Omental fat pad (tissue), 4 donors: ENCODE results near the gene SERPINB10. TPM values are rescaled to one million over a fixed set of nuclear protein-coding genes. Genes with fewer than 3 reads are reported as not detected.

ENCODE experiments used
- ATAC-seq: fragments of 150-250 bp; one replicate; pipeline ENCODE4 v1.9.1; 2016; ENCODE audit warnings: mild to moderate bottlenecking, moderate library complexity; ENCODE audit not compliant: low FRiP score
- DNase-seq: peaks from one replicate; pipeline ENCODE4 v3.0.0-alpha.2; 2019; ENCODE audit warnings: low spot score
- total RNA-seq, 4 donors: library from RNA; depleted of rRNA; stranded (reverse); fragments of >200 nt; gene quantifications; one replicate each; pipeline ENCODE4 v1.1.0, GENCODE V29; 2016
- TF ChIP-seq, protein P1 (sequence below), 3 donors: fragments of 450-650 bp; IDR thresholded peaks; one replicate each; pipeline ENCODE4 v1.5.1; 2016 to 2017; ENCODE audit warnings: antibody characterized with exemption in 3 of 3, mild to moderate bottlenecking in 3 of 3, moderate library complexity in 2 of 3

The SERPINB10 gene
- total RNA-seq, 4 donors from 2014 or later: 0.31 to 1.7 (median 0.72) TPM; not detected in 1

GRCh38 chr18:63903851-63904570 lies 3.7 kb upstream of the SERPINB10 start:
- TF ChIP-seq, protein P1, sequence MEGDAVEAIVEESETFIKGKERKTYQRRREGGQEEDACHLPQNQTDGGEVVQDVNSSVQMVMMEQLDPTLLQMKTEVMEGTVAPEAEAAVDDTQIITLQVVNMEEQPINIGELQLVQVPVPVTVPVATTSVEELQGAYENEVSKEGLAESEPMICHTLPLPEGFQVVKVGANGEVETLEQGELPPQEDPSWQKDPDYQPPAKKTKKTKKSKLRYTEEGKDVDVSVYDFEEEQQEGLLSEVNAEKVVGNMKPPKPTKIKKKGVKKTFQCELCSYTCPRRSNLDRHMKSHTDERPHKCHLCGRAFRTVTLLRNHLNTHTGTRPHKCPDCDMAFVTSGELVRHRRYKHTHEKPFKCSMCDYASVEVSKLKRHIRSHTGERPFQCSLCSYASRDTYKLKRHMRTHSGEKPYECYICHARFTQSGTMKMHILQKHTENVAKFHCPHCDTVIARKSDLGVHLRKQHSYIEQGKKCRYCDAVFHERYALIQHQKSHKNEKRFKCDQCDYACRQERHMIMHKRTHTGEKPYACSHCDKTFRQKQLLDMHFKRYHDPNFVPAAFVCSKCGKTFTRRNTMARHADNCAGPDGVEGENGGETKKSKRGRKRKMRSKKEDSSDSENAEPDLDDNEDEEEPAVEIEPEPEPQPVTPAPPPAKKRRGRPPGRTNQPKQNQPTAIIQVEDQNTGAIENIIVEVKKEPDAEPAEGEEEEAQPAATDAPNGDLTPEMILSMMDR (IDR thresholded peaks at IDR 0.05): no peak
- DNase-seq: no peak
- ATAC-seq: no peak

DNA sequence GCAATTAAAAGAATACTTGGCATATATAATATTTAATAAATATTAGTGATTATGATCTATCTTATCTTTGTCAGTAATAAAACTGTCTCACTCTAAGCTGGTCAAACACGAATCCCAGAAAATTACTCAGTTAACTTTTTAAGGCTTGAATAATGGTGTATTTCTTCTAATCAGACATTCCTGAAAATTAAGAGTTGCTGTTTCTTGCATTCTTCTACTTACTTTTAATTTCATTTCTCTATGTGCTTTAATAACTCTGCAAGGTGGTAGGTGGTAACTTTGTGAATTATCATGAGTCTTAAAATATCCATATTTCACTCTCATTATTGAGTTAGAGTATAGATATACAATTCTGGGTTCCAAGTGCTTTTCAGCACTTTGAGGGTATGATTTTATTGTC lies 3.1 kb upstream of the SERPINB10 start:
- TF ChIP-seq, protein P1 (IDR thresholded peaks at IDR 0.05): no peak
- no peak for DNase-seq

DNA sequence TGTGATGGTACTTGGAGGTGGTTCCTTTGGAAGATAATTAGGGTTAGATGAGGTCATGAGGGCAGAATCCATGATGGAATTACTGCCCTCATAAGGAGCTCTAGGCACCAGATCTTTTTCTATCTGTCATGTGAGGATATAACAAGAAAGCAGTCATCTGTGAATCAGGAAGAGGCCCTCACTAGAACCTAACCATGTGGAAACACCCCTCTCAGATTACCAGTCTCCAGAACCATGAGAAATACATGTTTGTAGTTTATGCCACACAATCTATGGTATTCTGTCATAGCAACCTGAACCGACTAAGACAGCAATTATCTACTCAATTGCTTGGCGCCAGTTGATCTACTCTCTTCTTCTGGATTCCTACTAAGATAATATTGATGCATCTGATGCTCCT lies 2.4 kb upstream of the SERPINB10 start:
- no peak for DNase-seq
- ATAC-seq: no peak
- TF ChIP-seq, protein P1 (IDR thresholded peaks at IDR 0.05): no peak

More for the DNA sequence above, 3.1 kb upstream of the SERPINB10 start:
- no peak for ATAC-seq

DNA sequence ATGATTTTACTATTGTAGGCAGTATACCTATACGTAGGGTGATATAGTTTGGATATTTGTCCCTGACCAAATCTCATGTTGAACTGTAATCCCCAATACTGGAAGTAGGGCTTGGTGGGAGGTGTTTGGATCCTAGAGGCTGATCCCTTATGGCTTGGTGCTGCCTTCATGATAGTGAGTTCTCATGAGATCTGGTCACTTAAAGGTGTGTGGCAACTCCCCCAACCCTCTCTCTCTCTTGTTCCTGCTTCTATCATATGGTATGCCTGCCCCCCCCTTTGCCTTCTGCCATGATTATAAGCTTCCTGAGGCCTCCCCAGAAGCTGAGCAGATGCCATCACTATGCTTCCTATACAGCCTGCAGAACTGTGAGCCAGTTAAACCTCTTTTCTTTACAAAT lies 1.7 kb upstream of the SERPINB10 start:
- ATAC-seq (no peak), DNase-seq (no peak)
- TF ChIP-seq, protein P1 (IDR thresholded peaks at IDR 0.05): no peak

DNA sequence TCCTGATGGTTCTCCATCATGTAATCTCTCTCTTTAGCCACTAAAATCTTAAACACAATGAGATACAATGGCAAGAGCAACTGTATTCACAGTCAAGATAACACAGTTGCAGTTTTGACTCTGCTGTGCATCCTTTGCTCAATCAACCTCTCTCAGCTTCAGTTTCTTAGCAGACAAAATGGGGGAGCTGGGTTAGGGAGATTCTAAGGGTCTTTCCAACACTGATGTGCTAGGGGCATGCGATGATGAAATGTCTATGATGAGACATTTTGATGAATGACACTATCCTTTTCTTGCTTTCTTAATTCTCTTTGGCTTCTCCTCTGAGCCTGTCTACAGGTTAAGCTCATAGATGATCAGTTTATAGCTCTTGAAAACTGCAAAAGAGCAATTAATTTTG lies 1.1 kb downstream of the SERPINB10 start:
- TF ChIP-seq, protein P1 (IDR thresholded peaks at IDR 0.05): no peak
- no peak for DNase-seq
- ATAC-seq: no peak

GRCh38 chr18:63909870-63910269 lies 2.1 kb downstream of the SERPINB10 start:
- DNase-seq (no peak), ATAC-seq (no peak)
- TF ChIP-seq, protein P1 (IDR thresholded peaks at IDR 0.05): no peak

GRCh38 chr18:63917817-63918216 lies 10.1 kb downstream of the SERPINB10 start:
- ATAC-seq (no peak), DNase-seq (no peak)
- TF ChIP-seq, protein P1 (IDR thresholded peaks at IDR 0.05): no peak
